IMR-90 (cell line): ENCODE measurements around the gene MTOR. TPM values are rescaled to one million over a fixed set of nuclear protein-coding genes. Genes with fewer than 3 reads are reported as not detected.

Experiments
- ATAC-seq: fragments of 200-7000 bp; cut with Tn5 transposase; 2 replicates; pipeline ENCODE4 v1.9.1; 2020; ENCODE audit warnings: low read depth, mild to moderate bottlenecking, moderate library complexity
- BruUV-seq: library from RNA; stranded (reverse); fragments of 400-500 nt; replicated peaks from 2 replicates; lab custom pipeline; 2021; lab: Mats Ljungman, UMichigan
- CTCF ChIA-PET: fragments of 300-600 bp; formaldehyde crosslinking; extraction: SDS; loops from one replicate; lab custom pipeline; 2021; ENCODE audit warnings: antibody characterized with exemption; lab: Yijun Ruan, JAX
- POLR2A ChIA-PET: fragments of 300-600 bp; sonication (Branson Sonifier 250); formaldehyde crosslinking; loops from one replicate; lab custom pipeline; 2022; ENCODE audit warnings: antibody characterized with exemption; ENCODE audit not compliant: unreplicated experiment; lab: Charles Lee
- DNase-seq: peaks from one replicate; pipeline ENCODE4 v3.0.0; 2013
- H2AFZ ChIP-seq: replicated peaks from 2 replicates; pipeline ENCODE3; 2013; ENCODE audit warnings: low read length, mild to moderate bottlenecking; ENCODE audit not compliant: poor library complexity
- H2AK5ac ChIP-seq: 2 replicates; pipeline ENCODE4 v1.6.1; 2013; ENCODE audit warnings: low read depth, low read length, inconsistent platforms
- H2AK9ac ChIP-seq: replicated peaks from 2 replicates; pipeline ENCODE3; 2013; ENCODE audit warnings: mild to moderate bottlenecking, low read depth, low read length, moderate library complexity; ENCODE audit not compliant: poor library complexity
- H2BK120ac ChIP-seq: 2 replicates; pipeline ENCODE4 v1.6.1; 2013; ENCODE audit warnings: low read depth, low read length, inconsistent platforms
- H2BK15ac ChIP-seq: 3 replicates; pipeline ENCODE4 v1.6.1; 2013; ENCODE audit warnings: low read depth, low read length, inconsistent platforms
- H2BK20ac ChIP-seq: 2 replicates; pipeline ENCODE4 v1.6.1; 2013; ENCODE audit warnings: low read depth, mild to moderate bottlenecking, inconsistent platforms, low read length, moderate library complexity
- H2BK5ac ChIP-seq: 2 replicates; pipeline ENCODE4 v1.6.1; 2013; ENCODE audit warnings: mild to moderate bottlenecking, low read depth, low read length, inconsistent platforms; ENCODE audit not compliant: poor library complexity, severe bottlenecking
- H3K14ac ChIP-seq: replicated peaks from 2 replicates; pipeline ENCODE4 v1.6.1; 2013; ENCODE audit warnings: low read depth, low read length, inconsistent platforms
- H3K18ac ChIP-seq: 2 replicates; pipeline ENCODE4 v1.6.1; 2013; ENCODE audit warnings: low read depth, low read length, control low read depth
- H3K23ac ChIP-seq: 2 replicates; pipeline ENCODE4 v1.6.1; 2013; ENCODE audit warnings: low read depth, low read length, inconsistent platforms
- H3K27ac ChIP-seq: 2 replicates; pipeline ENCODE4 v1.5.1; 2013; ENCODE audit warnings: mild to moderate bottlenecking, control low read depth, low read length; ENCODE audit not compliant: insufficient read depth
- H3K27me3 ChIP-seq: 2 replicates; pipeline ENCODE4 v1.6.1; 2013; ENCODE audit warnings: low read length; ENCODE audit not compliant: control insufficient read depth, insufficient read depth
- H3K36me3 ChIP-seq: 2 replicates; pipeline ENCODE4 v1.6.1; 2013; ENCODE audit warnings: low read length, mixed read lengths; ENCODE audit not compliant: control insufficient read depth, insufficient read depth
- H3K4ac ChIP-seq: 2 replicates; pipeline ENCODE4 v1.6.1; 2013; ENCODE audit warnings: low read depth, low read length, inconsistent platforms
- H3K4me1 ChIP-seq: 2 replicates; pipeline ENCODE4 v1.6.1; 2013; ENCODE audit warnings: low read length, mixed read lengths; ENCODE audit not compliant: control insufficient read depth, insufficient read depth
- H3K4me2 ChIP-seq: 2 replicates; pipeline ENCODE4 v1.6.1; 2013; ENCODE audit warnings: low read depth, mild to moderate bottlenecking, control low read depth, low read length, moderate library complexity
- H3K4me3 ChIP-seq: 2 replicates; pipeline ENCODE4 v1.5.1; 2013; ENCODE audit warnings: low read depth, mild to moderate bottlenecking, control low read depth, low read length, moderate library complexity; ENCODE audit not compliant: insufficient read depth
- H3K56ac ChIP-seq: 2 replicates; pipeline ENCODE4 v1.6.1; 2013; ENCODE audit warnings: low read length, inconsistent platforms; ENCODE audit not compliant: insufficient read depth; ENCODE audit errors: extremely low read depth
- H3K79me1 ChIP-seq, 2 experiments: 2 replicates each; pipeline ENCODE4 v1.6.1; 2013; ENCODE audit warnings: low read length in 2 of 2, inconsistent platforms in 1 of 2, low read depth in 1 of 2
- H3K9ac ChIP-seq: 2 replicates; pipeline ENCODE4 v1.6.1; 2013; ENCODE audit warnings: low read depth, low read length, control low read depth
- H3K9me1 ChIP-seq: 2 replicates; pipeline ENCODE4 v1.6.1; 2013; ENCODE audit warnings: low read length, inconsistent platforms; ENCODE audit not compliant: insufficient read depth
- H3K9me3 ChIP-seq: 2 replicates; pipeline ENCODE4 v1.6.1; 2013; ENCODE audit warnings: low read length; ENCODE audit not compliant: control insufficient read depth, insufficient read depth
- H4K20me1 ChIP-seq: 2 replicates; pipeline ENCODE4 v1.6.1; 2013; ENCODE audit warnings: low read length, inconsistent platforms; ENCODE audit not compliant: insufficient read depth
- H4K5ac ChIP-seq: 2 replicates; pipeline ENCODE4 v1.6.1; 2013; ENCODE audit warnings: mild to moderate bottlenecking, low read depth, low read length, control low read depth
- H4K8ac ChIP-seq, 2 experiments: 2 replicates each; pipeline ENCODE4 v1.6.1; 2013; ENCODE audit warnings: low read depth in 2 of 2, low read length in 2 of 2, control low read depth in 1 of 2, inconsistent platforms in 1 of 2
- H4K91ac ChIP-seq: 2 replicates; pipeline ENCODE4 v1.6.1; 2013; ENCODE audit warnings: low read depth, low read length, inconsistent platforms; ENCODE audit not compliant: insufficient read depth
- BHLHE40 ChIP-seq: fragments of 150-350 bp; IDR thresholded peaks from 2 replicates; pipeline ENCODE4 v1.6.1; 2016; ENCODE audit warnings: mild to moderate bottlenecking, low read depth, low read length
- CEBPB ChIP-seq: IDR thresholded peaks from 2 replicates; pipeline ENCODE4 v1.6.1; 2012; ENCODE audit warnings: low read depth, low read length, improper control_type of control experiment
- CHD1 ChIP-seq: IDR thresholded peaks from 2 replicates; pipeline ENCODE4 v1.6.1; 2012; ENCODE audit warnings: low read depth, low read length, improper control_type of control experiment
- FOS ChIP-seq: fragments of 150-350 bp; IDR thresholded peaks from 2 replicates; pipeline ENCODE4 v1.6.1; 2016; ENCODE audit warnings: low read depth, low read length
- MAFK ChIP-seq: IDR thresholded peaks from 2 replicates; pipeline ENCODE4 v1.6.1; 2012; ENCODE audit warnings: low read depth, low read length, improper control_type of control experiment
- MXI1 ChIP-seq: IDR thresholded peaks from 2 replicates; pipeline ENCODE4 v1.6.1; 2012; ENCODE audit warnings: low read depth, mild to moderate bottlenecking, low read length, moderate library complexity, borderline replicate concordance
- NFE2L2 ChIP-seq: fragments of 150-350 bp; IDR thresholded peaks from 2 replicates; pipeline ENCODE4 v1.6.1; 2016; ENCODE audit warnings: low read depth, mild to moderate bottlenecking, low read length
- POLR2A ChIP-seq: IDR thresholded peaks from 2 replicates; pipeline ENCODE4 v1.6.1; 2012; ENCODE audit warnings: mild to moderate bottlenecking, low read depth, low read length
- RAD21 ChIP-seq: IDR thresholded peaks from 2 replicates; pipeline ENCODE4 v1.6.1; 2012; ENCODE audit warnings: low read length, improper control_type of control experiment
- RCOR1 ChIP-seq: IDR thresholded peaks from 2 replicates; pipeline ENCODE4 v1.6.1; 2012; ENCODE audit warnings: mild to moderate bottlenecking, low read length, improper control_type of control experiment; ENCODE audit not compliant: insufficient replicate concordance
- RFX5 ChIP-seq: IDR thresholded peaks from 2 replicates; pipeline ENCODE4 v1.8.0; 2012; ENCODE audit warnings: low read depth, mild to moderate bottlenecking, low read length, moderate library complexity
- SMC3 ChIP-seq: fragments of 150-350 bp; IDR thresholded peaks from 2 replicates; pipeline ENCODE4 v1.6.1; 2016; ENCODE audit warnings: low read depth, mild to moderate bottlenecking, antibody characterized with exemption, low read length, moderate library complexity
- WGBS, 2 experiments: methylation state at CpG; one replicate each; pipeline versions ENCODE4 v1.1.5 to v1.1.7; 2013; ENCODE audit warnings: missing lambda C conversion rate in 2 of 2; ENCODE audit not compliant: insufficient read length in 1 of 2; ENCODE audit errors: extremely low coverage in 2 of 2; 5-methylcytosine and 5-hydroxymethylcytosine counted together
- dilution Hi-C: fragments of 300-500 bp; cut with HindIII; formaldehyde crosslinking; loops from one replicate; pipeline ENCODE4 v1.14.3; 2018; ENCODE audit warnings: low sequenced_read_pairs; ENCODE audit not compliant: unreplicated experiment
- in situ Hi-C: fragments of 300-500 bp; cut with MboI; formaldehyde crosslinking; loops from 3 replicates; pipeline ENCODE4 v1.14.3; 2019; ENCODE audit warnings: low sequenced_read_pairs, inconsistent platforms, mixed read lengths
- intact Hi-C: fragments of 100-400 bp; cut with micrococcal nuclease; formaldehyde crosslinking; loops from 2 replicates; pipeline ENCODE4 v1.10.0; 2022
- polyA plus RNA-seq, 3 experiments: library from polyadenylated mRNA; depleted of rRNA; stranded (reverse); fragments of >200 nt; gene quantifications; 2 replicates each; pipeline ENCODE4 v1.2.3, GENCODE V29; 2012; ENCODE audit warnings: low replicate concordance in 1 of 3
- total RNA-seq: library from RNA; depleted of rRNA; stranded (reverse); fragments of >200 nt; gene quantifications from 2 replicates; pipeline ENCODE4 v1.2.3, GENCODE V29; 2012
- TF ChIP-seq, protein P1 (sequence below): fragments of 150-350 bp; IDR thresholded peaks from 2 replicates; pipeline ENCODE4 v1.6.1; 2016; ENCODE audit warnings: low read depth, mild to moderate bottlenecking, low read length, moderate library complexity, borderline replicate concordance
- TF ChIP-seq, protein P2 (sequence below): conservative IDR thresholded peaks from 2 replicates; pipeline ENCODE4 v1.5.1; 2012; ENCODE audit warnings: mild to moderate bottlenecking, low read depth, low read length, improper control_type of control experiment

The MTOR gene
- total and polyA plus RNA-seq, 2 of the 4 experiments (the other 2 are of a cell fraction): 19.2 to 36.7 TPM

DNA sequence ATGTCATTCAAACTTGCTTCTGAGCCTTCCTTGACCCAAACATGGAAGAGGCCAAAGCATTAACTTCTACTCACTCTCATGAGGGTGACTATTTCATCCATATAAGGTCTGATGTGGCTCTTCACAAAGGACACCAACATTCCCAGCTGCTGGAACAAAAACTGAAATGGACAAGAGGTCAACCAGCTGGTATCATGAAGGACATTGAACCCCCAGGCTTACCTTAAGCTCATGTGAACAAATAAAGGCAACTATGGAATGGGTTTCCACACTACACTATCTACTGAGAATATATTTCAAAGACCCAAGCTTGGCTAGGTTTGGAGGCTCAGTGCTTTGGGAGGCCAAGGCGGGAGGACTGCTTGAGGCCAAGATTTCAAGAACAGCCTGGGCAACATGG lies 46.3 kb downstream of the MTOR start (continued):
- TF ChIP-seq, protein P1, sequence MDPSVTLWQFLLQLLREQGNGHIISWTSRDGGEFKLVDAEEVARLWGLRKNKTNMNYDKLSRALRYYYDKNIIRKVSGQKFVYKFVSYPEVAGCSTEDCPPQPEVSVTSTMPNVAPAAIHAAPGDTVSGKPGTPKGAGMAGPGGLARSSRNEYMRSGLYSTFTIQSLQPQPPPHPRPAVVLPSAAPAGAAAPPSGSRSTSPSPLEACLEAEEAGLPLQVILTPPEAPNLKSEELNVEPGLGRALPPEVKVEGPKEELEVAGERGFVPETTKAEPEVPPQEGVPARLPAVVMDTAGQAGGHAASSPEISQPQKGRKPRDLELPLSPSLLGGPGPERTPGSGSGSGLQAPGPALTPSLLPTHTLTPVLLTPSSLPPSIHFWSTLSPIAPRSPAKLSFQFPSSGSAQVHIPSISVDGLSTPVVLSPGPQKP: no peak
- TF ChIP-seq RAD21: no peak

DNA sequence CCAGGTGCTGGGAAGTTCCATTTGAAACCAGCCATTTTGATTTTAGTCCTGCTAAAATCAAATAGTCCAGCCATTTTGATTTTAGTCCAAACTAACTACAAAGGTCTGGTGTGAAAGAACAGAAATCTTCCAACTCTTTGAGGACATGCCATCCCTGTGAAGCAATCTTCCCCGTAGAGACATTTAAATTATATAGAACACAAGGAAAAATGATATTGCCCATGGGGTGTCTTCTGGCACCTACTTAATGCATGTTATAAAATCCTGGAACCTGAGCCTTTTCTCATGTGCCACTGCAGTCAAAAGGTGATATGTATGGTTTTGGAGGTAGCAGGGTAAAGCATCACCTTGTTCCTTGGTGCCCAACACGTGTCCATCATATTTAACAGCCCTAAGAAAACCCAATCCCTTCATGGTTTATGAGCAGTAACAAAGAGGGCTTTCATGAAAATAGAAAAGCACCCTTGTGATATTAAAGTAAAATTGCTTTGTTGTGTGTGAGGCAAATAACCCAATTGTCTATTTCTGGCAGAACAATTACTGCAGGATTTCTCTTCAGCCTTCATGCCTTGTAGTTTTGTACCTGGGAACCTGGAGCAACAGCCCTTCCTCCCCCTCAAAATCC lies 46.9 kb downstream of the MTOR start:
- H2AK9ac ChIP-seq: no peak overlapping the region
- H4K5ac ChIP-seq: no peak overlapping the region
- no peak overlapping the region for H4K8ac ChIP-seq
- no peaks in the 10 kb centered on the region for H3K79me1 ChIP-seq
- no peak overlapping the region for H3K18ac ChIP-seq
- H3K9me1 ChIP-seq: no peaks in the 10 kb centered on the region
- H3K9me3 ChIP-seq: no peaks in the 10 kb centered on the region
- no peak overlapping the region for H2AFZ ChIP-seq
- intact Hi-C loops: no loop called here
- ChIA-PET POLR2A (no interaction called here), CTCF (no interaction called here)
- DNase-seq (no peak), ATAC-seq (no peak)
- H3K56ac ChIP-seq: no peak overlapping the region
- H3K9ac ChIP-seq: no peak overlapping the region
- H3K4ac ChIP-seq: no peak overlapping the region
- H3K4me2 ChIP-seq: no peak overlapping the region
- no peak overlapping the region for H2BK15ac ChIP-seq
- H3K4me1 ChIP-seq: no peaks in the 10 kb centered on the region
- H3K36me3 ChIP-seq: peaks cover 50% of the 10 kb centered on the region
- H3K4me3 ChIP-seq: no peak overlapping the region
- H2BK5ac ChIP-seq: no peak overlapping the region
- in situ Hi-C loops: no loop called here
- H4K20me1 ChIP-seq: no peaks in the 10 kb centered on the region
- dilution Hi-C loops: no loop called here
- no peak overlapping the region for H4K91ac ChIP-seq
- H3K23ac ChIP-seq: no peak overlapping the region
- no TSS peak for BruUV-seq
- no peak overlapping the region for H2BK120ac ChIP-seq
- H3K27ac ChIP-seq: no peak overlapping the region
- no peak overlapping the region for H2AK5ac ChIP-seq
- no peak overlapping the region for H3K14ac ChIP-seq
- H3K27me3 ChIP-seq: no peaks in the 10 kb centered on the region
- WGBS, 2 experiments: no CpG with 5 or more reads among the region's 2 CpGs
- no peak overlapping the region for H2BK20ac ChIP-seq
- TF ChIP-seq CEBPB (no peak), MXI1 (no peak), FOS (no peak), RCOR1 (no peak), POLR2A (no peak), RFX5 (no peak), CHD1 (no peak), MAFK (no peak), RAD21 (no peak), BHLHE40 (no peak), SMC3 (no peak), NFE2L2 (no peak)
- TF ChIP-seq, protein P2, sequence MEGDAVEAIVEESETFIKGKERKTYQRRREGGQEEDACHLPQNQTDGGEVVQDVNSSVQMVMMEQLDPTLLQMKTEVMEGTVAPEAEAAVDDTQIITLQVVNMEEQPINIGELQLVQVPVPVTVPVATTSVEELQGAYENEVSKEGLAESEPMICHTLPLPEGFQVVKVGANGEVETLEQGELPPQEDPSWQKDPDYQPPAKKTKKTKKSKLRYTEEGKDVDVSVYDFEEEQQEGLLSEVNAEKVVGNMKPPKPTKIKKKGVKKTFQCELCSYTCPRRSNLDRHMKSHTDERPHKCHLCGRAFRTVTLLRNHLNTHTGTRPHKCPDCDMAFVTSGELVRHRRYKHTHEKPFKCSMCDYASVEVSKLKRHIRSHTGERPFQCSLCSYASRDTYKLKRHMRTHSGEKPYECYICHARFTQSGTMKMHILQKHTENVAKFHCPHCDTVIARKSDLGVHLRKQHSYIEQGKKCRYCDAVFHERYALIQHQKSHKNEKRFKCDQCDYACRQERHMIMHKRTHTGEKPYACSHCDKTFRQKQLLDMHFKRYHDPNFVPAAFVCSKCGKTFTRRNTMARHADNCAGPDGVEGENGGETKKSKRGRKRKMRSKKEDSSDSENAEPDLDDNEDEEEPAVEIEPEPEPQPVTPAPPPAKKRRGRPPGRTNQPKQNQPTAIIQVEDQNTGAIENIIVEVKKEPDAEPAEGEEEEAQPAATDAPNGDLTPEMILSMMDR: no peak
- TF ChIP-seq, protein P1: no peak
